Left ventricle myocardium superior (tissue), 1 donor: Measurements from ENCODE around the gene THBD. TPM values are rescaled to one million over a fixed set of nuclear protein-coding genes. Genes with fewer than 3 reads are reported as not detected.

Experiments used
- ATAC-seq: fragments of 200-7000 bp; cut with Tn5 transposase; one replicate; pipeline ENCODE4 v1.9.1; 2020; ENCODE audit warnings: mild to moderate bottlenecking, moderate library complexity
- DNase-seq: peaks from one replicate; pipeline ENCODE4 v3.0.0-alpha.2; 2020
- intact Hi-C: fragments of 100-400 bp; cut with micrococcal nuclease; formaldehyde crosslinking; loops from one replicate; pipeline ENCODE4 v1.11.0; 2022
- total RNA-seq: library from RNA; stranded (reverse); fragmentation: NEBNext Ultra II Directional; extraction: Animal tissue kit (Norgen Biotek cat#: 25700); gene quantifications from one replicate; pipeline ENCODE4 v1.2.1, GENCODE V29; 2021
- donor health status: DM: no; HTN: yes; CAD: no; lungs with severe emphysema.

THBD gene
- total RNA-seq, 1 donor from 2014 or later, result 13.1 TPM

DNA sequence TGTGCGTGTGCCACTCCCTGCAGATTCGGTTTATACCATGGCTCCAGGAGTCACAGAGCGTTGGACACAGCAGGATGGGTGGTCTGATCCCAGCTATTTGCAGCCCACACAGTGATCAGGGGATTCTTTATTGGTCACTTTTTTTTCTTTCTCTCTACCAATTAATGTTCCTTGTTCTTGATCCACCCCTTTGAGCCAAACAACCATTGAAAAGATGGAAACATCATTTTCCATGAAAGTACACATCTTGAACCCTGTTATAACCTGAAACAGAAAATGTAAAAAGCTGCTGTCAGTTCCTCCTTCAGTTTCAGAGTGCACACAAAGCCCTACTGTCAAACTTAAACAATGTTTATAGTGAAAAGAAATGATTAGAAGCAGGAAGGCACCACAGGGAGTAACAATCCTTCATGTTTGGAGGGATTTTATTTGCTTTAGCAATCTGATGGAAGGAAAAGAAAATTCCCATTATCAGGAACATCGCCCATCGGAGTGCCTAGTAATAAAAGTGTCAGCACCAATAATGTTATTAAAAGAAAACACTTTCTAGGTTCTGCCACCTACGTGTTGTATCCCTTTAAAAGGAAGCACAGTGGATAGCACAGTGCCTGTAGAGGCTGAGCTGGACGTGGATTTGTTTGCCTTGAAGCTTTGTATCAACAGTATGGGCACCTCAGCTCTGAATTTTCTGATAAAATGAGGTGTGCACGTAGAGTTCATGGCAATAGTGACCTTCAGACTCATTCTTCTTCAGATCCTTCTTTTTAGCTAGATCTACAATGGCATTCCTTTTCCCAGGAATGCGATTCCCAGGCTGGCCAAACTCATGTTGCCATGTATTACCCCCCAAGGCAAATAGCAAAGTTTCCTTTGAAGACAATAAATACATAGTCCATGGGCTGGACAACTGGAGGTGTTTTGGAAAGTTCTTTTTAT is 16.1 kb upstream of the THBD start:
- intact Hi-C loops, result no loop called here
- ATAC-seq, result no peak

DNA sequence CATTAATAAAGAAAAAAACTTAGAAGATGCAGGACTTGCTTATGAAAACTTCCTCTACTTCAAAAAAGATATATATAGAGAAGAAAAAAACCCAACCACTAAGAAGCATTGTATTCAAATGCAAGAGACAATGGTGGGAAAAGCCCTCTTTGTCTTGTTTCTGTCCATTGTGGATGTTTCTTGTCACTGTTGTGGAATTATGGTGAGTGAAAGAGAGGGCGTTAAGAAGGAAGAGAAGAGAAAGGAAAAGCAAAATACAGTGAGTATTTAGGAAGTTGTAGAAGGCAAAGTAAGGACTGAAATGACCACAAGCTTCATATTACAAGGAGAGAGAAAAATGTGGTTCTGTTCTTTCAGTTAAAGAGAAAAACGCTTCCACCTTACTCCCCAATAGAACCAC is 14.1 kb upstream of the THBD start:
- ATAC-seq (no peak), DNase-seq (no peak)
- intact Hi-C loops, result no loop called here

More for the DNA sequence above, 16.1 kb upstream of the THBD start:
- DNase-seq, result no peak

DNA sequence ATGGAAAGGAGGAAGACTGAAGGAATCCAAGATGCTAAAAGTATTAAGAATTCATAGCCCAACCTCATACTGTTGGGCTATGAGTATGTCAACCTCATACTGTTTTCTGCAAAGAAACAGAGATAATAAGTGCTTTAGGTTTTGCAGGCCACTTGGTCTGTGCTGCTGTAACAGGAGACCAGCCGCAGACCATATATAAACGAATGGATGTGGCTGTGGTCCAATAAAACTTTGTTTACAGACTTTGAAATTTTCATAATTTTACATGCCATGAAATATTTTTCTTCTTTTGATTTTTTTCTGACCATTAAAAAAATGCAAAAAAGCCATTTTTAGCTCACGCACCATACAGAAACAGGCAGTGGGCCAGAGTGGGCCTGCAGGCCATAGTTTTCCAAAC is 13.7 kb upstream of the THBD start:
- intact Hi-C loops, result no loop called here
- ATAC-seq (no peak), DNase-seq (no peak)

DNA sequence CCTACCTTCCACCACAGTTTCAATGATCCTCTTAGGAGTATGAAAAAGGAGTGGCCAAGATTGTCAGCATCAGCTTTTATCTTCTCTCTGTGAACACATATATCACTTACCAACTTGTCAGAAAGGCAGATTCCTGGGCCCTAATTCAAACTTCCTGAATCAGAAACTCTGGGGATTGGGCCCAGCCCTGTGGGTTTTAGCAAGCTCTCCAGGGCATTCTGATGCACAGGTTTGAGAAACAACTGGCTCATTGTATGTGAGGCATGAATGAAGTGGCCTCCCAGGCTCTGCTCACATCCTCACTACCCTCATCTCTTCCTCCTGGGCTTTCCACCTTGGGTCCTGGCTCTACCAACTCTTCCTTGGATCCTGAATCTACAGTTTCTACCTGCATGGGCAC is 13.2 kb upstream of the THBD start:
- ATAC-seq (no peak), DNase-seq (no peak)
- intact Hi-C loops, result no loop called here

DNA sequence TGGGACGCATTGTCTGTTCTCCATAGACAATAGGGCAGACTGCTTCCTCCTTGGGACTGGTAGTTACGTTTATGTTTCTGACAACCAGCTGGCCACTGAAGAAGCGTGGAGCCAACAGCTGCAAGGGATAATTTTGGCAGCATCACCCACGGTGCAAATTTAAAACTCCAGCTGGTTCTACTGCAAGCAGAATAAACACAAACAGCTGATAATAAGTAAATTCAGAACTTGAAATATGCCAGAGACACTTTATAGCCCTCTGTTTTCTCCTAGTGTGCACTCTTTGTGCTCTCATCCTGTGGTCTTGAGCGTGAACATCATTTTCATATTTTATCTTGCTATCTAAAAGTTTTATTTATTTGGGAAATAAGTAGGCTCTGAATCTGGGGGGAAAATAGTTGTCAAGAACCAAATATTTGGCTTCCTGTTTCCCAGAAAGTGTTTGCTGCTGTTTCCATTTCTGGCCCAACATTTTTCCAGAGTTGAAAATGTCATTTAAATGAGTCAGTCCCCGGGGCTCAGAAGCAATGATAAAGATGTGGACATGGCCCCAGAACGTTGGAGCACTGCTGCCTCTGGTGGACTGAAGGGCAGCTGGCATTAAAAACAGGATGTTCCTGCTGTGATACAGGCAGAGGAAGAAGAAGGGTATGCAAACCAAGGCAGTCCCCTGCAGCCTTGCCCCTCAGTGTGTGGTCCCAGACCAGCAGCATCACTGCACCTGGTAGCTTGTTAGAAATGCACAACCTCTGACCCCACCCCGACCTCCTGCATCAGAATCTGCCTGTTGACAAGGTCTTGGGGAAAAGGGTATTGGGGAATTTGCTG is 12.5 kb upstream of the THBD start:
- intact Hi-C loops, result no loop called here
- ATAC-seq, result peak; percentile 89
- peak; percentile 47 for DNase-seq

DNA sequence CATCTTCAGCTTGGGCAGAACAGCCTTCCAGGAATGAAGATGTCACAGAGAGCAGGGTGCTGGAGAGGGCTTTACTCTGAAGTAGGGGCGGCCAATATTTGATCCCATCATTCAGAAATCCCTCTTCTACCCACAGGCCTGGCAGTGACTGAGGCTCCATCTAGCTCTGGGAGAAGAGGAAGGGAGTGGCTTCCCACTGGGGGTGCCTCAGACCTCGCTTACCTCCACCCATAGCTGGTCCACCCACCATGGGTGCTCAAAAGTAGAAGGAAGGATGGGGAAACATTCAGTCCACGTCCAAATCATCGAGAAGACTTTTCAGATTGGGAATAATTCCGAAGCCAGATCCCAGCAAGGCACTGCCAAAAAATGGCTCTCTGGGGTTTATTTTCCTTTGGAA is 11.8 kb upstream of the THBD start:
- ATAC-seq (peak; percentile 38), DNase-seq (no peak)
- intact Hi-C loops, result no loop called here

DNA sequence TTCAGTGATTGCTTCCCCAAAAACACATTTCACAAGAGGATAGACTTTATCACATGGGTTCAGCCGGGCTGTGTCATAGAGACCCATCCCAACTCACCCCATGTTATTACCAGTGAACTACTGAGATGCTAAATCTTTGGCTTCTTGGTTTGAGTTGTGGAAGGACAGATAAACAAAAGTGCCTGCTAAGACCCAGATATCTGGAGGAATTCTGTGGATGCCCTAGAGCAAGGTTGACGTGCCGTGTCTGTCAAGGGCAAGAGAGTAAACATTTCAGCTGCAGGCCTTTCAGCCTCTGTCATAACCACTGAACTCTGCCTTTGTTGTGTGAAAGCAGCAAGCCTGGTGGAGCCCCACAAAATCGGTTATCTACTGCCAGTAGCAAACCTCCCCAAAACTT is 11.2 kb upstream of the THBD start:
- intact Hi-C loops, result no loop called here
- ATAC-seq (no peak), DNase-seq (no peak)

DNA sequence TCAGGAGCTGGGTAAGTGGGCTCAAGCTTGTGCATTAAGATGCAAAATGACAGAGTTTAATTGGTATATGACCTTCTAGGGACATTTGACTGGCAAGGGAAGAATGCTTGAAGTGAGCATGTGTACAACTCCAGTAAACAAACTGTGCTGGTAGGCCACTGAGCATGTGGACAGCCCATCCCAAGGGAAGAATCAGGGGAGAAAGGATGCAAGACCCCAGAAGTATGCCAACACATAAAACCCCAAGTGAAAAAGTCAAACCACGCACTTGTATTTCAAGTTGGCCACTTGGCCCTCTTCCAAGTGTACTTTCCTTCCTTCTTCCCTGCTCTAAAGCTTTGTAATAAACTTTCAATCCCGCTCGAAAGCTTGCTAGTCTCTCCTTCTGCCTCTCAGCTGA is 10.4 kb upstream of the THBD start:
- intact Hi-C loops, result loop anchor here (10.0 kb wide), 1 partner anchor 345 kb away; no protein-coding TSS in a partner anchor
- ATAC-seq (no peak), DNase-seq (no peak)

DNA sequence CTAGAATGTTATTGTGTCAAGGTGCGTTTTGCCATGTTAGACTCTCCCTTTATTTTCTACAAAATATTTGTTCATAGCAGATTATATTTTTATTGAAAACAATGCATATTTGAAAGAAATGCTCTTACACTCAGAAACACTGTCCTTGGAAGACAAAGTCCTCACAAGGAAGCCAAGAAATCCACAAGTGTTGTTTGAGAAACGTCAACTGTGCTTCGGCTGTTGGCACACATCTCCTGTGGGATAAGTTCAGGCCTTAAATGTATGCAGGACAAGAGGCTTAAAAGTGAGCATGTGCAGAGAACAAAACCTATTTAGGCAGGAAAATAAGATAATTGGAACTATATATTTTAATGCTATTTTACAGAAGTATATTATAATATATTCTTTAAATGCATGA is 9.5 kb upstream of the THBD start:
- DNase-seq, result no peak
- intact Hi-C loops, result loop anchor here (10.0 kb wide), 1 partner anchor 344 kb away; no protein-coding TSS in a partner anchor
- ATAC-seq, result no peak

DNA sequence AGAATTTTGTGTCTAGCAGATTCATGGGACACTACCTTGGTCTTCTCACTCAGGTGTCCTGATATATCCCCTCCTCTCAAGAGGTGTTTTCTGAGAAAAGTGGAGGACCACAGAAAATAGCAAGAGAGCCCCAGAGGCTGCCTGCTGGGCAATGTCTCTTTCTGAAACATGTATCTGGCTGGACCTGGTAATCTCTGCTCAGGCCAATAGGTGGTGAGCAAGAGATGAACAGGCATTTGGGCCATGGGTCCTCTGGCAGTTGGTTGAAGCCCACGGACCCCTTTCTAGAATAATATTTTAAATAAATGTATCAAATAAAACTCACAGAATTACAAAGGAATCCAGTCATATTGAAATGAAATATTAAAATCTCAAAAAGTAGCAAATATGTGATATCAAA is 8.8 kb upstream of the THBD start:
- ATAC-seq, result no peak
- intact Hi-C loops, result loop anchor here (10.0 kb wide), 1 partner anchor 343 kb away; no protein-coding TSS in a partner anchor
- no peak for DNase-seq

DNA sequence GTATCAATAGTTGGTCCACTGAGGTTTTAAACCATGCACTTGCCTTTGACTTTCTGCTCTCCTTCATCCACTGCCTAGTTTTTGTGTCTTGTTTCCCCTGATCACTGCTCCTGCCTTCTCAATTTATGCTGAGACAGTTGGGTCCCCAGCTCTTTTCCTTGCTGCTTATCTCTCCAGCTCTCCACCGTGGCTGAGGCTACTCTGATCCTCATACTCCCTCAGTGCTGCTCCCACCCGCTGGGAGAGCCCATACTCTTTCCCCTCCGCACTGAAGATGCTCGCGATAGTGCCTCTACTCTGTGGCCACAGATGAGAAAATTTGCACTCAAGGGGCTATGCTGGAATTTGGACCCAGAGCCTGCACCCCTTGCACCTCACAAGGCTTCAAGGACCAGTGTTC is 3.4 kb upstream of the THBD start:
- ATAC-seq (no peak), DNase-seq (no peak)
- intact Hi-C loops, result loop anchor here (5.0 to 10.0 kb wide), 2 partner anchors 184 to 338 kb away; no protein-coding TSS in a partner anchor

DNA sequence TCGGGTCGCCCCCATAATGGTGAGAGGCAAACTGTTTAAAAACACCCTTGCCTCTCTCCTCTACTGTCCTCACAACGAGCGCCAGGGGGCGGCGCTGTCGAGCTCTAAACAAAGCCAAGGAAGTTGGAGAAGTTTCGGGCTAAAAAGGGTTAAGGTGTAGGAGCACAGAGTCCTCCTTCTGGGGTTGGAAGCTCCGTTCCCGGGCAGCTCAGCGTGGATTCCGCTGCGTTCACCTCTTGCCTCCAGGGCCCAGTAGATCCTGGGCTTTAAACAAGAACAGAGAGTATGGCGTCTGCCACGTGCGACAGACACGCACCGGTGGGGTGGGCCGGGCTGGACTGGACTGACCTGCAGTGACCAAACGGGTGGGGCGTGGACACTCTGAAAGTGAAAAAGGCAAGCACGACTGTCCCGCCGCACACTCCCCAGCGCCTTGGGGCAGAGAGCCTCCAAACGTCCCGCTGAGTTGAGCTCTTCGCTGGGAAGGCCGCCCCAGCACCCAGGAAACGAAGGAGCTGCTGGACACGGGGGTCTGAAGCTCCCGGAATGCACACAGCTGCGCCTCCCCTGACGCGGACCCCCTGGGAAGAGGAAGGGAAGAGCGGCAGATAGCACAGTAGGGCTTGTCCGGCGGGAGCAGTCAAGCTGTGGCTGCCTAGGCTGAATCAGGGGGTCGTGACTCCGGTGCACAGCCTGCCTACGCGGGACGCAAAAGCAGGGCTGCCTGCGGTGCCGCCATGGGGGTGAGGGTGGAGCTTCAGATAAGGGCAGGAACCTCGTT is 1.6 kb upstream of the THBD start:
- intact Hi-C loops, result loop anchor here (5.0 to 10.0 kb wide), 2 partner anchors 186 to 336 kb away; no protein-coding TSS in a partner anchor

DNA sequence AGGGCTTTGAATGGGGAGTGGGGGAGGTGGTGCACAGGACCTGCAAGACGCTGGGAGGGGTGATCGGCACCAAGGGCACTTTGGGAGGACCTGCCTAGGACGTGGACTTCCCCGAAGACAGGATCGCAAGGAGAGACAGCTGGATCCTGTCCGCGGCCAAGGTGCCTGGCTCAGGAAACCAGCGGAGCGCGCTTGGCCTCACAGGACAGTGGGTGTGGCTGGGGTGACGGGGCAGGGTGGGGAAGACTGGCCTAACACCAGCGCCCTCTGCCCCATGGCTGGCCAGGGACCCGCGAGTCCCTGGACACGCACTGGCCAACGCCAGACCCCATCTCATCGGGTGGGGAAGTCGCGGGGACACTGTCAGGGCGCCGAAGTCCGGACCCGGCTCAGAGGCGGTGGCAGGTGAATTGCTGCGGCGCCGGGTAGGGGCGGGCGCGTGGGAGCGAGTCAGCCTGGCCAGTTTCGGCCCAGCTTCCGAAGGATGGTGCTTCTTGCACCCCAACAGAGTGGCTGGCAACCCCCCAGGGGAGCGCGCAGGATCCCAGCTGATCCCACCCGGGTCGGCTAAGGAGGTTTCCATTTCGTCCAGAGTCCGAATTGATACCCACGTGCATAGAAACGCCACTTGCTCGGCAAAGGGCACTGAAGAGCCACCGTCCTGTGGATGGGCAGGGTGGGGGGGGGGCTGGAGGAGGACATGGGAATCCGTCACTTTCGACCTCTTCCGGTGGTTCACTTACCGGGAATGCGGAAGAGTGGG is 785 bp upstream of the THBD start:
- intact Hi-C loops, result loop anchor here (5.0 to 10.0 kb wide), 2 partner anchors 187 to 335 kb away; no protein-coding TSS in a partner anchor
- DNase-seq (peak; percentile 70), ATAC-seq (peak; percentile 52)

More for the DNA sequence above, 1.6 kb upstream of the THBD start:
- peak; percentile 60 for ATAC-seq
- peak; percentile 91 for DNase-seq

DNA sequence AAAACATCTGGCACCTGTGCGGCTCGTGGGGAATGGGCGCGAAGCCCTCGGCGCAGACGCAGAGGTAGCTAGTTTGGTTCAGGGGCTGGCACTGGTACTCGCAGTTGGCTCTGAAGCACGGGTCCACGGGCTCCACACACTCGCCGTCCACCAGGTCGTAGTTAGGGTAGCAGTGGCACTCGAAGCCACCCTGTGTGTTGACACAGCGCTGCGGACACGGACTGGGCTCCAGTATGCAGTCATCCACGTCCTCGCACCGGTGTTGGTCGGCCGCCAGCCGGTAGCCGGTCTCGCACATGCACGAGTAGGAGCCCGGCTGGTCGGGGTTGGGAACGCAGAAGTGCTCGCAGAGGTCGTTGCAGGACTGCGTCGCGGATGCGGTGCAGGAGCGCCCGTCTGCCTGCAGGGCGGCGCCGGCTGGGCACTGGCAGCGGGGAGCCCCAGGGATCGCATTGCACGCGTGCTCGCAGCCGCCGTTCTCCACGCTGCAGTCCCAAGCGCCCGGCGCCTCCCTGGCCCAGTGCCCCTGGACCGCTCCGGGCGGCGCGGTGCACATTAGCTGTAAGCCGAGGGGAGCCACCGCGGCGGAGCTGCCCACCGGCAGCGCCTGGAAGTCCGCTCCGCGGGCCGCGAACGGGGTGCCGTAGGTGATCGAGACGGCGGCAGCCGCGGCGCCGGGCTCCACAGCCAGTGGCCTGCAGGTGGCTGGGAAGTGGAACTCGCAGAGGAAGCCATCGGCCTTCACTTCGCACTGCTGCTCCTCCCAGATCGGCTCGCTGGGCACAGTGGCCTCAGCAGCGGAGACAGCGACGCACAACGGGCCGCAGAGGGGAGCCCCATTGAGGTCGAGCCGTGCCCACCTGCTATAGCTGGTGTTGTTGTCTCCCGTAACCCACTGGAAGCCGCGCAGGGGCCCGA is 930 bp downstream of the THBD start:
- peak; percentile 81 for DNase-seq
- ATAC-seq, result peak; percentile 58
- intact Hi-C loops, result no loop called here

DNA sequence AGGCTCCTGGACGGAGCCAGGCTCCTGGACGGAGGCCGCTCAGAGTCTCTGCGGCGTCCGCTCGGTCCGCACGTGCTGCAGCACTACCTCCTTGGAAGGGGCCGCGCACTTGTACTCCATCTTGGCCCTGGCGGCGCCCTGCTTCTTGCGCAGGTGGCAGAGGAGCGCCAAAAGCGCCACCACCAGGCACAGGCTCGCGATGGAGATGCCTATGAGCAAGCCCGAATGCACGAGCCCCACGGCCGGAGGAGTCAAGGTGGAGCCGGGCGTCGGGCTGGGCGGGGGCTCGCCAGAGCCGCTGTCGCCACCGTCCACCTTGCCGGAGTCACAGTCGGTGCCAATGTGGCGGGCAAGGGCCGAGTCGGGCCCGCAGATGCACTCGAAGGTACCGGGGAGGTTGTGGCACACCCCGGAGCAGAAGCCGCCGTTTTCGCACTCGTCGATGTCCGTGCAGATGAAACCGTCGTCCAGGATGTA is 1.7 kb downstream of the THBD start:
- ATAC-seq (no peak), DNase-seq (peak; percentile 57)
- intact Hi-C loops, result no loop called here

DNA sequence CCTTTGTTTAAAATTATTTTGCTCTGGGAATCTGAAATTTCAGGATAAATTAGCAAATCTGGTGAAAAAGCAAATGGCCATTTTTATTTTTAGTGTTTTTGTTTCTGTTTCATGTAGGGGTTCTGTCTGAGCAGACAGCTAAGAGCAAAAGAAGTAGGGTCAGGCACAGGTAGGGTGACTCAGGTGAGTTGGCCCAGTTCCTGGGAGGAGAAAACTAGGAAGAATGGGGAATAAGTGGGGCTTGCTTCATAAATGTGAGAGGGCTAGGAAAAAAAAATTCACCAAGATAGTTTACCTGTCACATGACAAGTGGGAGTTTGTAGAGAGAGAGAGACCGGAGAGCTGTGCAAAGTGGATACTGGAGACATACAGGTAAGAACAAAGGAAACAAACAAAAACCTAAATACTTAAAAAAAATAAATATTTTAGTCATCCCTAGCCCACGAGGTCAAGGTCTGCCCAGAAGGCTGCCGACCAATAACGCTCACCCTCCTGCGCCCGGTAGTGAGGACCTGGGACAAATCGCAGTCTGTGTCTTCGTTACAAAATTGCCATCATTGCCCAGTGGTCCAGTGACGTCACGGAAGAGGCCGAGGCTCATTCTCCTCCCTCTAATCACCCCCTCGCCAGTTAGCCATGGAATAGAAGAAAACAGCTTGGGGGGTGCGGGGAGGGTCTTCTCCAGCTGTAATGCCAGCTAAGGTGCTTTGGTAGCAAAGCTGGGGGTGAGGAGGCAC is 2.3 kb downstream of the THBD start:
- intact Hi-C loops, result no loop called here
- ATAC-seq (no peak), DNase-seq (no peak)

DNA sequence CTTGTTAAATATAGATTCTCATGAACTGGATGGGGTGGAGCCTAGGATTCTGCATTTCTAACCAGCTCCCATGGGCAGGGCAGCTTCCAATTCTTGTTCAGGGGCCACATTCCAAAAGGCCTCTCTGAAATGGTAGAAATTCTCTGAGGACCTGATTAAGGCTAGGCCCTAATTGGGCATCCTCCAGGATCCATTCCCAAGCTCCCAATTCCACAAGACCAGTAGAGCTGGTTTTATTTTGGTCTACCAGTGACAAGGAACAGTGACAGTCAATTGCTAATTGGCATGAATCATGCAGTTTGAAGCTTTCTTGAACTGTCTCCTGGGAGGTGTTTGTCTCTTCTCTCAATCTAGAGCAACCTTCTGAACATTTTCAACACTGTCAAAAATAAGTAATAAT is 3.0 kb downstream of the THBD start:
- intact Hi-C loops, result no loop called here
- ATAC-seq, result no peak

More for the DNA sequence above, 3.0 kb downstream of the THBD start:
- DNase-seq, result no peak
